Measurements from ENCODE around the gene TRIML1.
"Not testable (repeated sequence)": the region's sequence is repeated elsewhere in the genome, so short reads cannot be mapped to it uniquely, and the experiment has no call there.

Gene TRIML1

GRCh38 chr4:188154668-188155405 lies 15.6 kb downstream of the TRIML1 start:
- no peak for DNase-seq (ENCODE audit: low spot score)

- no peak for DNase-seq (ENCODE audit: low spot score)
These were observed 19.1 kb downstream of the TRIML1 start for GRCh38 chr4:188158336-188158735.

GRCh38 chr4:188159513-188160226 lies 20.4 kb downstream of the TRIML1 start:
- not testable (repeated sequence) for DNase-seq (ENCODE audit: low spot score)

DNA sequence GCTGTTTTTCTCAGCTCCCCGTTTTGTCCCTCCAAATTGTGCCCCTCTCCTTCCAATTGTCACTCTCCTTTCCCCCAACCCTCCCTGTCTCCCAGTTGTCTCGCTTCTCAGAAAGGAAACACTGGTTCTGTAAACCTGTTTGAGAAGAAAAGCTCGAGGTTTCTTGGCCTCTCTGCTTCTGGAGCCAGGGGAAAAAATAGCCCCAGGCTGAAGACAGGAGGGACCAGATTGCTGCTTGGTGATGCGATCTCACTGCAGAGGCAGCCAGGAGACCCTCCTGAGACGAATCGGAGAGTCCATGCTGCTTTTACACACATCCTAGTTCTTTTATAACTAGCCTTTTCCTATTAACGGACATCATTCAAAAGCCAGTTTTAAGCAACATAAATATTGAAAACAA lies 21.2 kb downstream of the TRIML1 start:
- no peak for DNase-seq (ENCODE audit: low spot score)

GRCh38 chr4:188161167-188161566 lies 21.9 kb downstream of the TRIML1 start:
- DNase-seq (ENCODE audit: low spot score) = no peak

DNA sequence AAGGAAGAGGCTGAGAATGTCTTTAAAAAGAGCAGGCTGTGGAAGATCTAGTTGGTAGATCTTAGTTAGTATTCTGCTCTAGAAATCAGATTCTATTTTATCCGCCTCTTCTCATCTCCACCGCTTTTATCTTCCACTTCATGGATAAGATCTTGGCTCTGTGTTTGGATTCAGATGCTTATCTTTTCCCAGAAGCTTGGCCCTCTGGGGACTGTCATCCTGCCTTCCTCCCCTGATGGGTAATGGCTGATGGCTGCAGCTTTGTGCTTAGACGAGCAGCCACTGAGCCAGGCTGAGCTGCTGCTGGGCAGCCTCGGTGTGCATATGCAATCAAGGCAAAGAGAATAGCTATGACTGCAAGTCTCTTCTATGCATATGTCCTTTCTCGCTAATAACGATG lies 23.5 kb downstream of the TRIML1 start:
- DNase-seq (ENCODE audit: low spot score) = no peak

GRCh38 chr4:188168726-188169373 lies 29.6 kb downstream of the TRIML1 start:
- no peak for DNase-seq (ENCODE audit: low spot score)

GRCh38 chr4:188171551-188171950 lies 32.3 kb downstream of the TRIML1 start:
- DNase-seq (ENCODE audit: low spot score) = no peak

GRCh38 chr4:188175288-188175687 lies 36.0 kb downstream of the TRIML1 start:
- DNase-seq (ENCODE audit: low spot score) = no peak

DNA sequence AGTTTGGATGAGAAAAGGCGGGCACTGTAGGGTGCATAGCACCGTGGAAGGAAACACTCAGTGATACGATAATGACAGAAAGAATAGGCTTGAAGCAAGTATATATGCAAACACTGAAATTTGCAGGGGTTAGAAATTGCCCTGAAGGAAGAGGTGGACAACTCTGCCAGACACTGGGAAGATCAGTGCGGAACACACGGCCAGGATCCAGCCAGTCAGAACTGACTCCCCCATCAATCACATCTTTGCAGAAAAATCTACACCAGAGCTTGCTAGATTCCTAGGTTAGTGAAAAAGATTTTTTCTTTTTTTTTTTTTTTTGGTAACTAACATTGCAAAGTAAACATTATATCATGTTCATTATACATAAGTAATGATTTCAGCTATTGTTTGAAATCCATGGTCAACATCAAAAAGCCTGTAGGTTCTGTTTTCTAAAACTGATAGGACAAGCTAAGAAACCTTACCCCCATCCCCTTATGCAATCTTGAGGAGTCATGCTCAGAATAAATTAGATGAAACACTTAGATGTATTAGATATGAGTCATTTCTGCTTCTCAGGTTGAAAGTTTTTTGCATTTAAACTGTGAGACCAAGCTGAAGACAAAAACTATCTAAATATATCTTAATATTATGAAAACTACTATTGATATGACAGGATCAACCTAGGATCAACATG lies 38.9 kb downstream of the TRIML1 start:
- DNase-seq (ENCODE audit: low spot score) = no peak

DNA sequence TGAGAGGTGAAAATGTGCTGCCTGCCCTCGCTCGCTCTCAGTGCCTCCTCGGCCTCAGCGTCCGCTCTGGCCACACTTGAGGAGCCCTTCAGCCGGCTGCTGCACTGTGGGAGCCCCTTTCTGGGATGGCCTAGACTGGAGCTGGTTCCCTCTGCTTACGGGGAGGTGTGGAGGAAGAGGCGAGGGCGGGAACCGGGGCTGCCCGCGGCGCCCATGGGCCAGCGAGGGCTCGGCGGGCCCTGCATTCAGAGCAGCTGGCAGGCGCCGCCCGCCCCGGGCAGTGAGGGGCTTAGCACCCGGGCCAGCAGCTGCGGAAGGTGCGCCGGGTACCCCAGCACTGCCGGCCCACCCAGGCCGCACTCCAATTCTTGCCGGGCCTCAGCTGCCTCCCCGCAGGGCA lies 39.6 kb downstream of the TRIML1 start:
- DNase-seq (ENCODE audit: low spot score) = no peak

DNA sequence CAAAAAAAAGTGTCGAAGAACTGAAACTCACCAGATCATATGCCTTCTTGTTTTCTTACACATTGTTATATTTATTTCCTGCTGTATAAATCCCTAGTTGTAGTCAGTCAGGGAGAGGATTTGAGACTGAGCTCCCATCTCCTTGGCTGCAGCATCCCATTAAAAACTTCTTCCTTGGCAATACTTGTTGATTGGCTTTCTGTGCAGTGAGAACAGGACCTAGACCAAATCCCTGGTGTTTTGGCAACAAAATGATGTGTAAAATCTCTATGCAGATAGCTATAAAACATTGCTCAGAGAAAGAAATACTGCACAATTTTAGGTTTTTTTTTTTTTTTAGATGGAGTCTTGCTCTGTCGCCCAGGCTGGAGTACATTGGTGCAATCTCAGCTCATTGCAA lies 47.9 kb downstream of the TRIML1 start:
- DNase-seq (ENCODE audit: low spot score) = no peak

DNA sequence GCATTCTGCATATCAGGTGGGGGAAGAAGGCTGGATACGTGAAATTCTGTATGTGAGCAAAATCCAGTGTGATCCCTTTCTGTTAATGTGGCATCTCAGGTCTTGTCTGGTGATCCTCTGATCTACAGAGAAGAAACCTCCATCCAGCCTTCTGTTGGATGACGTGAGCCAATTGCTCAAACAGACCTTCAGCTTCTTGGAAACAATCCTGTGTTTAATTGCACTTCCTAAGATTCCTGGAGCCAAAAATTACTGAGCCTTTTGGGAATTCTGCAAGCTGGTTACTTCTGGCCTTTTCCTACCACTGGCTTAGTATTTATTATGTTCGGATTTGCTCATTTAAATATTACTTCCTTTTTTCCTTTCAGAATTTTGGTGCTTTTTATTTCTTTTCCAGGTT lies 51.2 kb downstream of the TRIML1 start:
- DNase-seq (ENCODE audit: low spot score) = no peak

- no peak for DNase-seq (ENCODE audit: low spot score)
These were observed 55.2 kb downstream of the TRIML1 start for GRCh38 chr4:188194421-188194820.

GRCh38 chr4:188195389-188195985 lies 56.2 kb downstream of the TRIML1 start:
- DNase-seq (ENCODE audit: low spot score) = no peak

DNA sequence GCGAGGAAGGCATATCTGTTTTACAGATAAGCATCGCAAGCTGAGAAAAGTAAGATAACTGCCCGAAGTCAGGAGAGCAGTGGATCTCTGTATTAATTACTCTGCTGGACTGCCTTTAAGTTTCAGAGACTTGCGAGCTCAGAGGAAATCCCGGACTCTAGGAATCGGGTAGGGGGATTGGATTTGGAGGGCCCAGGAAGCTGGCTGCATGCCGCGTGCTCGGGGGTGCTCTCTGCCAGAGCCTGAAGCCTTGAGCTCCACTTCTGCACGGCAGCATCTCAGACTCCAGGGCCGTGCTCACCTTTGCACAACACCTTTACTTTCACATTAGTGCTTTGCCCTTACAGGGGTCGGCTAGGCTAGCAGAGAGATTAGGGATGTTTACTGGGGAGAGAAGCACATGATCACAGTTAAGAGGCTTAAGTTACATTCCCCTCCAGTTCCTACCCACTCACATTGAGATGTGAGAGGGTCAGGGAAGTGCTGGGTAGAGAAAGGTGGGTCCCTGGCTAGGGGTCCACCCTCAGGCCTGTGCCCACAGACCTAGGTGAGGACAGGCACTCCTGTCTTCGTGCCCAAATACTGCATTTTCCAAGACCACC lies 57.0 kb downstream of the TRIML1 start:
- DNase-seq (ENCODE audit: low spot score) = no peak
